Measurements from ENCODE around the gene USP20. TPM values are rescaled to one million over a fixed set of nuclear protein-coding genes. Genes with fewer than 3 reads are reported as not detected.

USP20 gene
- polyA plus RNA-seq, 1 donor = 18.3 TPM

DNA sequence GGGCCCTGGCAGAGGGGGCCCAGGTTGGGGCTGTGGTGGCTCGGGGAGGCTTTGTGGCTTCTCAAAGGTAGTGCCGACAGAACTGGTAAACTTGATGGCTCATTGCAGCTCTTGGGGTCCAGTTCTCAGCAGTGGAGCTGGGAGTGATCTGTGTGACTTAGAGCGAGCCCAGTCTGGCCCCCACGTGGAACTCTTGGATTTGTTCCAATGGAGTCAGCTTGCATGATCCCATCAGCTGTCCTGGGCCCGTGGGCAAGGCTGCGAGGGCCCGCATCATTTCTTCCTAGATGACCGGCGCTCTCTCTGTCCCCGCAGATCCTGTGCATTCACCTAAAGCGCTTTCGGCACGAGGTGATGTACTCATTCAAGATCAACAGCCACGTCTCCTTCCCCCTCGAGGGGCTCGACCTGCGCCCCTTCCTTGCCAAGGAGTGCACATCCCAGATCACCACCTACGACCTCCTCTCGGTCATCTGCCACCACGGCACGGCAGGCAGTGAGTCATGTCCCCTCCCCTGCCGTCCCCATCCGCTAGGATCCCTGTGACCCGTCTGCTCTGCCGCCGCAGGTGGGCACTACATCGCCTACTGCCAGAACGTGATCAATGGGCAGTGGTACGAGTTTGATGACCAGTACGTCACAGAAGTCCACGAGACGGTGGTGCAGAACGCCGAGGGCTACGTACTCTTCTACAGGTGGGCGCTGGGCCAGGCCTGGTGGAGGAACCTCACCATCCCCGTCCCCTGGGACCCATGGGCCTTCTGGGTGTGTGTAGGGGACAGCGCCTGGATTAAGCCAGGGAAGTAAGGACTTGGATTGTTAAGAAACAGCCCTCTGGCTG, 39.2 kb downstream of the USP20 start:
- no peak for DNase-seq

DNA sequence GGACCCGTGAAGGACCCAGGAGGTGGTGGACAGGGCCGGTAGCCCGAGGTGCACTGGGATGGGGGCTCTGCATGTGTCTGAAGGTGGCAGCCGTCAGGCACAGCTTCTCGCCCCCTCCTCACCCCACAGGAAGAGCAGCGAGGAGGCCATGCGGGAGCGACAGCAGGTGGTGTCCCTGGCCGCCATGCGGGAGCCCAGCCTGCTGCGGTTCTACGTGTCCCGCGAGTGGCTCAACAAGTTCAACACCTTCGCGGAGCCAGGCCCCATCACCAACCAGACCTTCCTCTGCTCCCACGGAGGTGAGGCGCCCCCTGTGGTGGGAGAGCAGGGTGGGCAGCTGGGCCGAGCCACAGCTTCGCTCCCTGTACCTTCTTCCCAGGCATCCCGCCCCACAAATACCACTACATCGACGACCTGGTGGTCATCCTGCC, 39.9 kb downstream of the USP20 start:
- DNase-seq = no peak

DNA sequence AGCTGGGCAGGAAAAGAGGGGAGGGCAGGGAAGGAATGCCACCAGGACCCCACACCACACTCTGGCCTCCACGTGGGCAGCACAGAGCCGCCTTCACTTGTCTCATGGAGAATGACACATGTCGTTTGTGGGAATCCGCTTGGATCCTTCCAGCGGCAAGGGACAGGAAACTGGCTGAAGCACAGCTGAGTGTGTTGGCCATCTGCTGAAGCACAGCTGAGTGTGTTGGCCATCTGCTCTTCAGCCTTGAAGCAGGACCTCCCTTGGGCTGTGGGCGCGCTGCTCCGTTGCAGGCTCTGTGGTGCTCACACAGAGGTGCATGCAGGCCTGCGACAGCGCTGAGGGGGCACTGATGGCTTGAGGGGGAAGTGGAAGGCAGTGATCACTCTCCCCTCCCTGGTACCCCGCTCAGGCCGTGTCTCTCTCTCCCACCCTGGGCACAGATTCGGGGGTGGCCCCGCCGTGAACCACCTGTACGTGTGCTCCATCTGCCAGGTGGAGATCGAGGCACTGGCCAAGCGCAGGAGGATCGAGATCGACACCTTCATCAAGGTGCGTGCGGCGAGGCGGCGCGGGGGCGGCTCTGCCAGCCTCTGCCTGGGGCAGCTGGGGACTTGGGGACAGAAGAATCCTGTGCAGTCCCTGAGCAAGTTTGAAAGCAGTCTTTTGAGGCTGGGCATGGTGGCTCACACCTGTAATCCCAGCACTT, 40.6 kb downstream of the USP20 start:
- no peak for DNase-seq

DNA sequence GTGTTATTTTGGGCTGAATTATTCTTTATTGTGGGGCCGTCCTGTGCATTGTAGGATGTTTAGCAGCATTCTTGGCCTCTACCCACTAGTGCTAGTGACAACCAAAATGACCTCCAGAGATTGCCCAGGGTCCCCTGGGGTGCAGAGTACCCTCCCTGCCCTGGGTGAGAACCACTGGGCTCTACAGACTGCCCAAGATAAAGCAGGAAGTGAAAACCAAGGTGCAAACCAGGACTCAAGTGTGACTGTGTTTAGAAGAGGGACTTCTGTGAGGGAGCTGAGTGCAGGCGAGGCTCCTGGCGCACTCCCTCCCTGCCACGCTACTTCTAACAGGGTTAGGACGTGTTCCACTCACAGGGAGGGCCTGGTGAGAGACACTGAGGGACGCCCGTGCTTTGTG, 41.6 kb downstream of the USP20 start:
- no peak for DNase-seq

DNA sequence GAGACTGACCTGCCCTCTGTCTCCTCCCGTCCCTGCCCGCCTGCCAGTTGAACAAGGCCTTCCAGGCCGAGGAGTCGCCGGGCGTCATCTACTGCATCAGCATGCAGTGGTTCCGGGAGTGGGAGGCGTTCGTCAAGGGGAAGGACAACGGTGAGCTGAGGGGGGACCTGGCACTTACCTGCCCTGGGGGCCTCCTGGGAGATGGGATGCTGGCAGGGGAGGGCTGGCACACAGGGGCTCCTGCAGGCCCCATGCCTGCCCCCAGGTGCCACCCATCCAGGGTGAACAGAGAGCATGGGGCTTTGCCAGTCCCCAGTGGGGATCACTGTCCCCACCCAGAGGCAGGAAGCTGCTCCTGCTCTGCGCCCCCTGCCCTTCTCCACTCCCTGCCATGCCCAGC, 43.0 kb downstream of the USP20 start:
- no peak for DNase-seq

DNA sequence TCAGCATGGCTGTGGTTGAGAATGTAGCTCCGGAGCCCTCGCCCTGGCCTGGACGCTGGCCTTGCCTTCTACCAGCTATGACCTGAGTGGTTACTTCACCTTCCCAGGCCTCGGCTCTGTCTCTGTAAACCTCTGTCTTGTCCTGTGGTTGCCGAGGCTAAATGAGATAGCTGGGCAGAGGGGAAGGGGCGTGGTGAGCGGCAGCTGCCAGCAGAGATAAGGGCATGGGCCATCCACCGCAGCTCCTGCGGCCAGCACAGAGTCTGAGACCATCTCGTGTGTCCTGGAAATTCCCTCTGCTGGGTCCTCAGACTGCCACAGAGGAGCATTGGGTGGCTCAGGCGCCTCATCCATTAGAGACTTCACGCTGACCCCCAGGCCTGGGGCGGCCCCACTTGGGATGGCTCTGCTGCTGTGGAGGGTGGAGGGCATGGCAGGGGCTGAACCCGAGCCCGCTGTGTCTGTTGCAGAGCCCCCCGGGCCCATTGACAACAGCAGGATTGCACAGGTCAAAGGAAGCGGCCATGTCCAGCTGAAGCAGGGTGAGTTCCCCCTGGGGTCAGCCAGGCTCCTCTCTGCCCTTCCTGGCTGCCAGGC, 43.9 kb downstream of the USP20 start:
- DNase-seq = no peak

DNA sequence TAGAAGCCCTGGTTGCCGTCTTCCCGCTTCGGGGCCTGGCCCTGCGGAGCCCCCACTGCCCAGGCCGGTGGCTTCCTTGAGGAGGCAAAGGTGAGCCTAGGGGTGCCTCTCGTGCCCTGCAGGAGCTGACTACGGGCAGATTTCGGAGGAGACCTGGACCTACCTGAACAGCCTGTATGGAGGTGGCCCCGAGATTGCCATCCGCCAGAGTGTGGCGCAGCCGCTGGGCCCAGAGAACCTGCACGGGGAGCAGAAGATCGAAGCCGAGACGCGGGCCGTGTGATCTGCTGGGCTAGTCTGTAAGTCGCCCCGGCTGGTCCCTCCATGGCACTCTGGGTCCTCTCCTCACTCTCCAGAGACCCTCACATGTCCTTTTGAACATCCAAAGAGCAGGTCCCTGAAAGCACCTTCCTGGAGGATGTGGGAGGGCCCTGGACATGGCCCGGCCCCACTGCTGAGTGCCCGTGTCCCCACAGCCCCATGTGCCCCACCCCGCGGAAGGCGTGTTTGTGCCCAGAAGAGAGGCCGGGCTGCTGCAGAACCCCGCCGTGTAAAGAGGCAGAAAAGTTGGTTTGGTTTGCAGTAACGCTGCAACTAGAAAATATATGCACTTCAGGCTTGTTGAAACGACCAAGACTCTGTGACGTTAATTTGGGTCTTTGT, 44.9 kb downstream of the USP20 start:
- DNase-seq = no peak

DNA sequence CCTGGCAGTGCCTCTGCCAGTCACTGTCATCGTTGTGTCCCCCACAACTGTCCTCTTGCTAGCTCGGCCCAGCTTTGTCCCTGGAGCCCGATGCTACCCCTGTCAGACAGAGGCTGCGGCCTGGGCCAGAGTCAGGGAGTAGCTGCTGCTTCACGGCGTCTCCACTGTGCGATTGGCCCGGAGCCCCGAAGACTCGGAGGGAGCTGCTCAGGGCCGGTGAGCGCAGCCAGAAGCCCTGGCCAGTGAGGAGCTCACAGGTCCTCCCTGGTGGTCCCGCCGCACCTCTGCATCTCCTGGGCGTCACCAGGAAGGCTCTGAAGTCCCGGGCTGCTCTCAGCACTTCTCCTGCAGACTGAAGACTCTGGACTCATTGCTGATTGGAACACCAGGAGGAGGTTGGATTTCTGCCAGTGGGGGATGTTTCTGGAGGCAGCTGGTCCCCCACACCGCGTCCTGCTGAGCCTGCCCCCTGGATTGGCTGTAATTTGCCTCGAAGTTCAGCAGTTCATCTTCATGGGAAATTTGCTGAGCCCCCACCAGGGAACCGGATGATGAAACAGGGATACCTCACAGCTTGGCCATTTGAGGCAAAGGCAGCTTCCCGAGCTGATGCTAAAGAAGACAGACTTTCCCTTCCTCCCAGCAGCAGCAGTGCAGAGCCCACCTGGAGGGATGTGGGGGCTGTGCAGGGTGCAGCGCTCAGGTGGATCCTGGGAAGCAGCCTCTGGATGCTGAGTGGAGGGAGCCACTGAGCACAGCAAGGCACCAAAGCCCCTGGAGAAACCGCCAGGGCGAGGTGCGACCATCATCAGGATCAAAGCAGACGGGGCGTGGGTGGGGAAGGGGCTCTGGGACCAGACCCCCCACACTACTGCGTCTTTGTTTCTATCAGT, 45.6 kb downstream of the USP20 start:
- no peak for DNase-seq

DNA sequence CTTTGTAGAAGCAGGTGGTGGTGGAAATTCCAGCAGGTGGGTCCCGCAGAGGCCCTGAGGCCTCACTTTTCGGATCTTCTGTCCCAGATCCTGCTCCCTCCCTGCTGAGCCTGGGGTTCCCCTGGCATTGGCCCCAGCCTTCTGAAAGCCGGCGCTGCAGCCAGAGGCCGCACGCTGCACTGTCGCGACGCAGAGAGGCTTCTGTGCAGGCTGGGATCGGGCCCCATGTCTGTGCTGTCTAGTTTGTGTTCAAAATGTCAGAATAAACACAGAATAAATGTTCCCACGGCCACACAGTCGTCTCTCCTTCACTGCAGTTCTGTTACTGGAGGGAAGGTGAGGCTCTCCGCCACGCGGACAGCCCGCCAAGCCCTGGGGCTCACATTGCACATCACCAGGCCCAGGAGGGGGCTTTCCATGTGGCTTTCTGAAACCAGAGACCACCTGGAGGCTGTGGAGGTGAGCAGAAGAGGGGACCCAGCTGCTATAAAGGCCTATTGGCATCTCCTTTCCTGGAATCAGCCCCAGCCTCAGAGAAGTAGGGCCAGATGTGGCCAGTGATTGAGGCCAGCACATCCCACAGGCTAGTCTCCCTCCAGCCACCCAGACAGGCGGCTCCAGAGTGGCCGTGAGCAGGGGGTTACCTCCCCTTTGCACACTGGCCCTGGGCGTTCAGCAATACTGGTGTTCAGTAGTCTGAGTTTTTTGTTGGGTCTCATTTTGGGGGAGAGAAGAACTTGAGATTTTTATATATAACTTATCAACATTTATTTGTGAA, 46.5 kb downstream of the USP20 start:
- DNase-seq = no peak

DNA sequence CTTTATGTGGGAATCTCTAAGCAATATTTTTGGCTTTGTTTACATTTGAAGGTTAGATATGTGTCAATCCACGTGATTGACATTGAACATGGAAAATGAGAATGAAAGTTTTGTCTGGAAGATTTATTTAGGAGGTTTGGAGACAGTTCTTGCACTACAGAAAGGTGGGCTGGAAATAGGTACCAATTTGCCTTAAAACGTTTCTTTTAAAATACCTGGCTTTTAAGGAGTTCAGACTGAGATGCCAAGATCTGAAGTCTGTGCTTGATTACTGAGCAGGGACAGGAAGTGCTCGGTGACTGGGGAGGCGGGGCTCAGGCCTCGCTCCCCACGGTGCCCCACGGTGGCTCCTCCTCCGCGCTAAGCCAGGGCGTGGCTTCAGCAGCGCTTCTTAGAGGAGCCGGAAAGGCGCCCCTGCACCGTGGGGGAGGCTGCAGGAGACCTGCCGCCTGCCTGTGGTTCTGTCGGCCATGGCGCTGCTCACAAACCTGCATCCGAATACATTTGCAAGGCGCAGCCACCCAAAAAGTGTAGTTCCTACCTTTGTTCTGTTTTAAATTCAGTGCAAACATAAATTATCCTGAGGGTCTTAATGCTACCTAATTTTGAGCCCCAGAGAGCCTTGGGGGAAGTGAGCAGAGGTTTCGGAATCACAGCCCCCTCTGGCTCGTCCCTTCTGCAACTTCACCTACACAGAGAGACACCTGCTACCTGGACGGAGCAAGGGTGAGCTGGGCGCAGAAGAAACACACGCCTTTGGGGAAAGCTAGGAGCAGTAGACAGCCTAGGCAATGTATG, 49.2 kb downstream of the USP20 start:
- DNase-seq = peak; percentile 90

DNA sequence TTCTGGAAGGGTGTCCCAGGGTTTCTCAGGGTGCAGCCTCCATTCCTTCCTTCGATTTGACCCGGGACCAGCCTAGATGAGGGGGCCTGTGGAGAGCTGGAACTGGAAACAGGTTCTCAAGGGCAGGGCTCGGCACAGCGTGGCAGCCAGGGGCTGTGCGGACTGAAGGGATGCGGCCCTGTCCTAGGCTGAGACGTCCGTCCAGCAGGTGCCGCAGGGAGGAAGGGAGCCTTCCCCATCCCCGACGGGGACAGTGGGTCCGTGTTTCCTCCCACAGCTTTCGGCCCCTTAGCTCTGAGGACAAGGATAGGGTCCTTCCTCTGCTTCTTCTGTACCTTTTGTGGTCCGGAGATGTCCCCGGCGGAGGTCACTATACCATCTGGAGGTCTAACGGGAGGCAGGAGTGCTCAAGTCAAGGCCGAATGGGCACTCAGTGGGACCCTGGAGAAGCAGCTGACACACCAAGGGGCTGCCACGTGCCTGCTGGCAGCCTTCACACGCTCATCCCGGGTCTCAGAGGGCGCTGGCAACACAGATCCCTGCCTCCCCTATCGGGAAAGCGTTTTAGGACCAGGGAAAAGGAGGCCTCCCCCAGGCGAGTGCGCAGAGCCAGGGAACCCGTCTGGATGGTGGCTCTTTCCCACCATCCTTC, 49.9 kb downstream of the USP20 start:
- DNase-seq = no peak

DNA sequence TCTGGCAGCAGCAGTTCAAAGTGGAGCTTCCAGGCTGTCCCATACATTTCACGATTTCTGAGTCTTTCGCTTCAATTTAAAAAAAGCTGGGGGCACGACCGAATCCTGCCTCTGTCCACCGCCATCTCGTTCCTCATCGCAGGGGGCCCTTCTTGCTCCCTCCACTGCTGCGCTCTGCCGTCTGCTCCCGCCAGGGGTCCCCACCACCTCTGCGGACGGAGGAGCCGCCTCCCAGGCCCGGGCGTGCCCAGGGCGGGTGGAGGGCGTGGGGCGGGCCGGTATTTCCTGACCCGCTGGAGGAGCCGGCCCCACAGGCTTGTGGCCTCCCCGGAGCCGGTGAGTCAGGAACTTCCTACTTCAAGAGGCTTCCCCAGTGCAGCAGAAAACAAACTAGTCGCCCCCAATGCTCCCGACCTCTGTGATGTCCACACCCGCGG, 50.4 kb downstream of the USP20 start:
- DNase-seq = peak; percentile 73

DNA sequence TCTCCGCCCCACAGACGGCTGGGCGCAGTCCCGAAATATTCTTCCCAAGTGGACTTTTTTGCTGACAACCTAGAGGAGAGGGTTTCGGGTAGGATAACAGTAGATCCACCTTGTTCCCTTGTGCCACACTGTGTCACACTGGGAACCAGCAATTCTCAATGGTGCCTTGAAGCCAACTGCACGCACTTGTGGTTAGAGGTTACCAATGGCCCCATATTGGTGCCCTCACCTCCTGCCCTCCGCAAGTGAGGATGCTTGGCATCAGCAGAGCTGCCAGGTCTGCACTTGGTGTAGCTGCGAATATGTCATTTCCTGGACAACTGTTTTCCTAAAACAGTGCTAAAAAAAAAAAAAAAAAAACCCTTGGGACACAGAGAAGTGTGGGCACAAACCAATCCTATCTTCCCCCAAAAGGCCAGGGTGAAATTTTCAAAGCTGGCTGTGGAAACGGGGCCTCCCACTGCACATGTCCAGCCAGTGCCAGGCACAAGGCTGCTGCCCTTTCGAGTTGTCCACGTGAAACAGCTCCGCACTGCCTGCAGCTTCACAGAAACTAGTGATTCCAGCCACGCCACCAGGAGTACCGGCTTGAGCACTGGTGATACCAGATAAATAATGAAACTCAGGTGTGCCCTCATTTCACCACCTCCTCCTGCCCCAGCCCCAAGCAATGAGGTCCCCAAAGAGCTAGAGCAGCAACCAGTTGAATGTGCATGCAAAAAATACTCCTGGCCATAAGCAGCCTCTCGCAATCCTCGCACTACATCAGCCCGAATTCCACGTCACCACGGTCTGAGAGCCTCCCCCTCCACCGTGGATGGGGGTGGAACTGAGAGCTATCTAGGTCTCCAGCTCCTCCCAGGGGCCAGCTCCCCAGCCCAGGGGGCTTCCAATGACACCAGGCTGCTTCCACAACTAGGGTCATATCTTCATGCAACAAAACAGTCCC, 51.2 kb downstream of the USP20 start:
- DNase-seq = no peak

DNA sequence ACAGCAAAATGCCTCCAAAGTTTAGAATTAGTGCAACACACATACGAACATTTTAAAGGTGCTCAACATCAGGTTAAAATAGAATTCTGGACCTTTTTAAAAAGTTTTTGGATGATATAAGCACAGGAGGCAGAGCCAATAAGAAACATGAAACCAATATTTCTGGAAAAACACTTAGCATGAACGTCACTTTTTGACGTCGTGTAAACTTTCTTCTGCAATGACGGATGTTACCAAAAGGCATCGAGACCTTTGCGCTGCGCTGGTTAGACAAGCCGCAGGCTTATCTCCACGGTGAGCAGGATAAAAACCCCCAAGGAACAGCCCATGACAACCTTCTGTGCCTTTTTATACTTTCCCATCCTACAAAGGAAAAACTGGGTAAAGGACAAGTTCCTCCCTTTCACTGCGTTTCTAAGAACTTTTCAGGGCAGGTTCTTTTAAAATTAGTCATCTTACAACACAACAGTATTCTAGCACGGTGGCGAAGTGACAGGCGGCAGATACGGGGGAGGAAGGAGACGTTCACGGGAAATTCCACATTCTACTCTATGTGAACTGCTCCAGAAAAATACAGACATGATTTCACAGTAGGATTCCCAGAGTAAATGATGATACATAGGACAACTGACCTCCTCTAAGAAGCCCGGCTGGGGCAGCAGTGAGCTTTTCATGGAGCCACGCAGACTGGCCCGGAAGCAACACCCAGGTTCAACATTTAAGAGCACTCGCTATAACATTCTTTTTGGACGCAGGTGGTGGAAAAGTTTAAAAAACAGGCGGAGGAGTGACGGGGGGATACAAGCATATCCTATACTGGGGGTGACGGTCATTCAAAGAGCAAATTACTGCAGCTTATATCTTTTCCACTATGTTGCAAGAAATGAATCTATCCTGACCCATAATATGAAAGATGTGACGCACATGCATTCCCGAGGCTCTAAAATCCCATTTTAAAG, 52.4 kb downstream of the USP20 start:
- DNase-seq = no peak

DNA sequence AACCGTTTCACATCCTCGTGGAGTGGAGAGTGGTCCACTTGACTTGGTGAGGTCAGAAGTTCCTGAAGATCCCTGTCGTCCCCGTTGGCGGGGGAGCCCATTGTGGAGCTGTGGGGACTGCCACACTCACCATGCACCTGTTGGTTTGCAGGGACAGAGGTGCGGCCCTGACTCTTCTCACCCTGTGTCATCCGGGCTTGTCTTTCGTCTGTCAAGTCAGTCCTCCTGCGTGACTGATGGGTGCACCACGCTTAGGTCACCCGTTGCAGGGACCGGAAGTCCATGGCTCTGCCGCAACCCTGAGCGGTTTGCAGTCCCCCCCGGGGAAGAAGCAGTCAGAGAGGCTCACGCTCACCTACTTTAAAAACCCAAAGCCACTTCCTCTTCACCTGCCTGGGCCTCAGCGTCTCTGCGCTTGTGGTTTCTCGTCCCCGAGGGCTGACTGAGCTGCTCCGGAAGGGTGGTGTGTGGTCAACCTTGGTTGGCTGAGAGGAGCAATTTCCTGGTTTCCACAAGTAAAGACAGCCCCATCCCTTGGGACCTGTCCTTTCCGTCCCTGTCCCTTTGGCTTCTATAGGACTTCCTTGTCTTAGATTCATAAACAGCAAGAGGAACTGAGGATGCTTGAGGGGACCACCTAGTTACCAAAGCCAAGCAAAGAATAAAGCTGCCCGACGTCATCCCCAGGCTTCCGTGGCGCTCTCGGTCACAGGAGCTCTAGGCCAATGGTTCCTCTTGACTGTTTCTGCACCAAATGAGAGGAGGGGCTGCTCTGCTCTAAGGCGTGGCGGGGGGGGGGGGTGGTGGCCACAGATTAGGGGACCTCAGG, 53.2 kb downstream of the USP20 start:
- DNase-seq = no peak
